HepG2 (cell line): ENCODE results near the gene C21orf58.

Experiments used
- CEBPZ ChIP-seq: IDR thresholded peaks from 2 replicates; pipeline ENCODE4 v1.6.1; 2012; ENCODE audit warnings: low read length, improper control_type of control experiment
- CTCF ChIP-seq: sonication (generic); formaldehyde crosslinking; IDR thresholded peaks from 2 replicates; pipeline ENCODE4 v1.5.0; 2020; ENCODE audit warnings: mild to moderate bottlenecking, missing genetic modification reagents, moderate library complexity
- E2F2 ChIP-seq: sonication (generic); formaldehyde crosslinking; IDR thresholded peaks from 2 replicates; pipeline ENCODE4 v1.4.0; 2020; ENCODE audit warnings: missing genetic modification reagents, borderline replicate concordance
- EP300 ChIP-seq, 3 experiments: sonication (generic) in 1 of 3; formaldehyde crosslinking in 1 of 3; IDR thresholded peaks; 2 replicates each; pipeline versions ENCODE4 v1.5.1 to v1.6.1; 2011 to 2020; ENCODE audit warnings: low read depth in 2 of 3, low read length in 2 of 3, borderline replicate concordance in 1 of 3, improper control_type of control experiment in 1 of 3, mild to moderate bottlenecking in 1 of 3, missing genetic modification reagents in 1 of 3, moderate library complexity in 1 of 3
- HNF1A ChIP-seq, 2 experiments: sonication (generic) in 1 of 2; formaldehyde crosslinking in 1 of 2; IDR thresholded peaks; 2 replicates each; pipeline versions ENCODE4 v1.4.0 to v1.6.1; 2016 to 2020; ENCODE audit warnings: borderline replicate concordance in 1 of 2, low read depth in 1 of 2, mild to moderate bottlenecking in 1 of 2, missing genetic modification reagents in 1 of 2
- NFE2 ChIP-seq: sonication (generic); formaldehyde crosslinking; IDR thresholded peaks from 2 replicates; pipeline ENCODE4 v1.4.0; 2020; ENCODE audit warnings: missing genetic modification reagents
- NFRKB ChIP-seq: fragments of 450-650 bp; IDR thresholded peaks from 2 replicates; pipeline ENCODE4 v1.6.1; 2017
- POLR2AphosphoS5 ChIP-seq: IDR thresholded peaks from 2 replicates; pipeline ENCODE4 v1.6.1; 2012; ENCODE audit warnings: low read depth, low read length
- RAD51 ChIP-seq: fragments of 450-650 bp; IDR thresholded peaks from 2 replicates; pipeline ENCODE4 v1.6.1; 2016; ENCODE audit warnings: borderline replicate concordance
- ZNF383 ChIP-seq: sonication (generic); formaldehyde crosslinking; IDR thresholded peaks from 2 replicates; pipeline ENCODE4 v1.4.0; 2020; ENCODE audit warnings: missing genetic modification reagents, mild to moderate bottlenecking, borderline replicate concordance
- ZNF766 ChIP-seq: sonication (generic); formaldehyde crosslinking; IDR thresholded peaks from 2 replicates; pipeline ENCODE4 v1.5.0; 2020; ENCODE audit warnings: missing genetic modification reagents, borderline replicate concordance

- no peak for TF ChIP-seq HNF1A (IDR thresholded peaks at IDR 0.05; ENCODE audit: low read depth)
- TF ChIP-seq HNF1A (CRISPR knock-in tag; IDR thresholded peaks at IDR 0.05; ENCODE audit: borderline replicate concordance): no peak
- no peak for TF ChIP-seq NFE2 (CRISPR knock-in tag)
- no peak for TF ChIP-seq POLR2AphosphoS5
- TF ChIP-seq CTCF (CRISPR knock-in tag): no peak
- no peak for TF ChIP-seq RAD51
- no peak for TF ChIP-seq NFRKB
- TF ChIP-seq E2F2 (CRISPR knock-in tag): no peak
- TF ChIP-seq ZNF383 (CRISPR knock-in tag): no peak
- TF ChIP-seq ZNF766 (CRISPR knock-in tag): no peak
- TF ChIP-seq CEBPZ: no peak
- no peak for TF ChIP-seq EP300 (IDR thresholded peaks at IDR 0.05; ENCODE audit: low read depth in 2 of 2, low read length in 2 of 2)
- TF ChIP-seq EP300 (CRISPR knock-in tag; IDR thresholded peaks at IDR 0.05; ENCODE audit: borderline replicate concordance): no peak
Measured at GRCh38 chr21:46297338-46298271, 26.1 kb downstream of the C21orf58 start.
